Upper lobe of right lung (tissue), 1 donor: ENCODE measurements around the gene SLC35F4. TPM values are rescaled to one million over a fixed set of nuclear protein-coding genes. Genes with fewer than 3 reads are reported as not detected.
"Not testable (repeated sequence)": the region's sequence is repeated elsewhere in the genome, so short reads cannot be mapped to it uniquely, and the experiment has no call there.

ENCODE experiments used
- ATAC-seq: fragments of 200-7000 bp; cut with Tn5 transposase; one replicate; pipeline ENCODE4 v1.9.1; 2020; ENCODE audit warnings: mild to moderate bottlenecking, moderate library complexity
- DNase-seq: peaks from one replicate; pipeline ENCODE4 v3.0.0-alpha.2; 2020
- H3K27ac ChIP-seq: fragments of 200-600 bp; one replicate; pipeline ENCODE4 v1.8.0; 2022
- H3K27me3 ChIP-seq: fragments of 200-600 bp; one replicate; pipeline ENCODE4 v1.8.0; 2022; ENCODE audit warnings: mild to moderate bottlenecking
- H3K36me3 ChIP-seq: fragments of 200-600 bp; one replicate; pipeline ENCODE4 v1.8.0; 2022
- H3K4me1 ChIP-seq: fragments of 200-600 bp; one replicate; pipeline ENCODE4 v1.8.0; 2022
- H3K4me3 ChIP-seq: fragments of 200-600 bp; one replicate; pipeline ENCODE4 v1.8.0; 2022; ENCODE audit warnings: mild to moderate bottlenecking
- H3K9me3 ChIP-seq: fragments of 200-600 bp; one replicate; pipeline ENCODE4 v1.8.0; 2022
- CTCF ChIP-seq: fragments of 200-600 bp; IDR thresholded peaks from one replicate; pipeline ENCODE4 v1.8.0; 2022; ENCODE audit warnings: antibody characterized with exemption
- intact Hi-C: fragments of 100-400 bp; cut with DNase I; formaldehyde crosslinking; loops from one replicate; pipeline ENCODE4 v1.11.0; 2022
- total RNA-seq: library from RNA; stranded (reverse); fragmentation: NEBNext Ultra II Directional; extraction: Animal tissue kit (Norgen Biotek cat#: 25700); gene quantifications from one replicate; pipeline ENCODE4 v1.2.1, GENCODE V29; 2021
- donor health status: DM: no; HTN: yes; CAD: no; lungs with severe emphysema.

SLC35F4 gene
- total RNA-seq, 1 donor from 2014 or later, result not detected

GRCh38 chr14:57760896-57761295 lies 105.0 kb downstream of the SLC35F4 start:
- Histone ChIP-seq H3K27me3 (no peaks in the 10 kb centered on the region), H3K9me3 (peaks cover 4% of the 10 kb centered on the region), H3K4me3 (no peak overlapping the region), H3K4me1 (no peaks in the 10 kb centered on the region), H3K36me3 (no peaks in the 10 kb centered on the region), H3K27ac (no peak overlapping the region)
- DNase-seq, result no peak
- intact Hi-C loops, result no loop called here
- TF ChIP-seq CTCF, result no peak
- no peak for ATAC-seq

- DNase-seq (no peak), ATAC-seq (no peak)
- intact Hi-C loops, result no loop called here
- Histone ChIP-seq H3K27ac (no peak overlapping the region), H3K4me3 (no peak overlapping the region), H3K4me1 (no peaks in the 10 kb centered on the region), H3K9me3 (no peaks in the 10 kb centered on the region), H3K36me3 (no peaks in the 10 kb centered on the region), H3K27me3 (no peaks in the 10 kb centered on the region)
- TF ChIP-seq CTCF, result no peak
Measured at GRCh38 chr14:57755018-57755521, 110.8 kb downstream of the SLC35F4 start.

GRCh38 chr14:57754527-57754926 lies 111.4 kb downstream of the SLC35F4 start:
- H3K36me3 ChIP-seq, result no peaks in the 10 kb centered on the region
- no peaks in the 10 kb centered on the region for H3K27me3 ChIP-seq
- H3K4me1 ChIP-seq, result no peaks in the 10 kb centered on the region
- DNase-seq, result no peak
- no peak for TF ChIP-seq CTCF
- H3K9me3 ChIP-seq, result no peaks in the 10 kb centered on the region
- intact Hi-C loops, result no loop called here
- no peak overlapping the region for H3K27ac ChIP-seq
- ATAC-seq, result no peak
- no peak overlapping the region for H3K4me3 ChIP-seq

DNA sequence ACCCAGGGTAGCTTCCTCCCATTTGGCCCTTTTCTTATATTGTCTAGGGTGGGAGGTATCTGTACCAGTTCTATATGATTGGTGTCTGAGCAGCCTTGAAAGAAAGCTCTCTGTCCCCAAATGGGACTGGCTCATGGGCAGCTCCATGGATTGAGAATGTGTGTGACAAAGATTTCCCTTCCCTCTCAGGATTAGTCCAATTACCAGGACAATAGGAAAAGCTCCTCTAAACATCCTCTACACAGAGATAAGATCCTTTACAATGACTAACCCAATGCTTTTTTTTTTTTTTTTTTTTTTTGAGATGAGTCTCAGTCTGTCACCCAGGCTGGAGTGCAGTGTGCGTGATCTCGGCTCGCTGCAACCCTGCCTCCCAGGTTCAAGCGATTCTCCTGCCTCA lies 112.1 kb downstream of the SLC35F4 start:
- Histone ChIP-seq H3K9me3 (no peaks in the 10 kb centered on the region), H3K27ac (no peak overlapping the region), H3K27me3 (no peaks in the 10 kb centered on the region), H3K4me3 (no peak overlapping the region), H3K36me3 (no peaks in the 10 kb centered on the region), H3K4me1 (no peaks in the 10 kb centered on the region)
- TF ChIP-seq CTCF, result no peak
- DNase-seq (no peak), ATAC-seq (no peak)
- intact Hi-C loops, result no loop called here

GRCh38 chr14:57752142-57752695 lies 113.7 kb downstream of the SLC35F4 start:
- ATAC-seq, result peak; percentile 81
- DNase-seq, H3K4me3 ChIP-seq, H3K27me3 ChIP-seq, H3K9me3 ChIP-seq, H3K27ac ChIP-seq, H3K4me1 ChIP-seq, H3K36me3 ChIP-seq, intact Hi-C loops: not testable (repeated sequence)

DNA sequence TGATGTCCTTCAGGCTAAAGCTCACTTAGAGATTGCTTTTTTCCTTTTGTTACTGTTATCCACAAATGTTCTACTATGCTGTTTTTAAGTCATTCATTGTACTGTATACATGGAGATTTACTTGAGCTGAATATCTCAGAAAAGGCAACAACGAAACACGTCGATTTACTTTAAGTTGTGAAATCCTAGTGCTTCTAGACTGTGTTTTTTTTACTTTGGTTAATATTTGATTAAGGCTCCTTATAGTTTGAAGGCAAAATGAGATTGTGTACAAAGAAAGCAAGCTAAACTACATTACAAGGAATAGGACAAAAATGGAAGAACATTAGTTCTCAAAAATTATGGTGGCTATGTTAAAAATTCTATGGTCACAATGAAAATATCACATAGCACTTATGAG lies 114.5 kb downstream of the SLC35F4 start:
- DNase-seq (no peak), ATAC-seq (peak; percentile 8)
- Histone ChIP-seq H3K9me3 (no peaks in the 10 kb centered on the region), H3K4me3 (no peak overlapping the region), H3K27me3 (no peaks in the 10 kb centered on the region), H3K36me3 (no peaks in the 10 kb centered on the region), H3K4me1 (no peaks in the 10 kb centered on the region), H3K27ac (no peak overlapping the region)
- TF ChIP-seq CTCF, result no peak
- intact Hi-C loops, result no loop called here
